Adipocyte (in vitro differentiated cells): ENCODE measurements around the gene CEP131.
"Not testable (repeated sequence)": the region's sequence is repeated elsewhere in the genome, so short reads cannot be mapped to it uniquely, and the experiment has no call there.

Source experiments
- DNase-seq: peaks from one replicate; pipeline ENCODE4 v3.0.0-alpha.2; 2015; ENCODE audit warnings: low read depth
- H3K27me3 ChIP-seq: replicated peaks from 2 replicates; pipeline ENCODE4 v1.7.0; 2013; ENCODE audit warnings: mild to moderate bottlenecking, low read length, moderate library complexity; ENCODE audit not compliant: control insufficient read depth, insufficient read depth
- H3K36me3 ChIP-seq: 2 replicates; pipeline ENCODE4 v1.7.0; 2013; ENCODE audit warnings: low read length, mild to moderate bottlenecking, moderate library complexity; ENCODE audit not compliant: control insufficient read depth, insufficient read depth, severe bottlenecking
- H3K4me1 ChIP-seq: 2 replicates; pipeline ENCODE4 v1.7.0; 2013; ENCODE audit warnings: mild to moderate bottlenecking, low read length, moderate library complexity; ENCODE audit not compliant: control insufficient read depth, insufficient read depth
- H3K4me3 ChIP-seq: 2 replicates; pipeline ENCODE4 v1.7.0; 2013; ENCODE audit warnings: mild to moderate bottlenecking, low read length, moderate library complexity
- H3K9ac ChIP-seq: 2 replicates; pipeline ENCODE4 v1.7.0; 2013; ENCODE audit warnings: mild to moderate bottlenecking, low read length, moderate library complexity
- H3K9me3 ChIP-seq: 2 replicates; pipeline ENCODE4 v1.7.0; 2013; ENCODE audit warnings: mild to moderate bottlenecking, low read length, moderate library complexity; ENCODE audit not compliant: control insufficient read depth

CEP131 gene

GRCh38 chr17:81230043-81230820, 7.5 kb upstream of the CEP131 start:
- Histone ChIP-seq H3K36me3 (peaks cover 38% of the 10 kb centered on the region), H3K4me1 (no peaks in the 10 kb centered on the region), H3K9me3 (peaks cover 3% of the 10 kb centered on the region), H3K9ac (no peak overlapping the region), H3K27me3 (no peaks in the 10 kb centered on the region), H3K4me3 (no peak overlapping the region)
- DNase-seq, result no peak

- Histone ChIP-seq H3K27me3 (no peaks in the 10 kb centered on the region), H3K9ac (no peak overlapping the region), H3K9me3 (peaks cover 3% of the 10 kb centered on the region), H3K36me3 (peaks cover 38% of the 10 kb centered on the region), H3K4me1 (no peaks in the 10 kb centered on the region), H3K4me3 (no peak overlapping the region)
- DNase-seq, result no peak
These were observed 6.8 kb upstream of the CEP131 start for GRCh38 chr17:81229666-81229920.

DNA sequence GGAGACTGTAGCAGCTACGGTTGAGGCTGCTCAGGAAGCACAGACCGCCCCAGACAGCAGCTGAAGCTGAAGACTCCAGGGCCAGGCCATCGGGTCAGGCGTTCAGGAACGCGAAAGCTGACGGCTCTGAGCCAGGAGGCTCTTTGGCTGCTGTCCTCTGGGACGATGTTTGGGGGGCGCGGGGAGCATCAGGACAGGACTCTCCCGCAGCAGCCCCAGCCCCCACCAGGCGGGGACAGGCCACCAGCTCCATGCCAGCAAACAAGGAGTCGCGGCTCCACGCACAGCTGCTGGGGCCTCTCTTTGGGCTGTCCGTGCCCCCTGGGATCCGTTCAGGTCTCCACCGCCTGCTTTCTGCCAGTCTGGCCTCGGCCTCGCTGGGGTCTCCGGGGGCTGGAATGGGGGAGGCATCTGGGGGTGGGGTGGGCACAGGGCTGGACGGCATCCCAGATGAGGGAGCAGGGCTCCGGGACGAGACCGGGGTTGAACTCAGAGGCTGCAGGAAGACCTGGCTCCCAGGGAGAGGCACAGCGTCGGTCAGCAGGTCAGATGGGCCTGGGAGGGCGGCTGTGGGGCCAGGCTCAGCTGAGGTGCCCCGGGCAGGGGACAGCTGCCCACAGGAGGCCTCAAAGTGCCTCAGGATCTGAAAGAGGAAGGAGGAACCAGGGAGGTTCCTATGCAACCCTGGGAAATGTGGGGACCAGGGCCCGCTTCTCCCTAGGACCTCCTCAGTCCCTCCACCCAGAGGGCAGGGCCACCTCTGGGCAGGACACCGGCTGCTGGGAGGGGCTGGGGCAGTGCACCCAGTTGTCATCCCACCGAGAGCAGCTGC, 6.3 kb upstream of the CEP131 start:
- peaks cover 38% of the 10 kb centered on the region for H3K36me3 ChIP-seq
- no peaks in the 10 kb centered on the region for H3K27me3 ChIP-seq
- H3K4me1 ChIP-seq, result no peaks in the 10 kb centered on the region
- no peak overlapping the region for H3K9ac ChIP-seq
- H3K9me3 ChIP-seq, result peaks cover 3% of the 10 kb centered on the region
- H3K4me3 ChIP-seq, result no peak overlapping the region
- no peak for DNase-seq

GRCh38 chr17:81228420-81228819, 5.7 kb upstream of the CEP131 start:
- Histone ChIP-seq H3K9me3 (peaks cover 3% of the 10 kb centered on the region), H3K4me1 (peaks cover 4% of the 10 kb centered on the region)
- DNase-seq, result no peak

GRCh38 chr17:81227630-81228029, 4.9 kb upstream of the CEP131 start:
- H3K4me1 ChIP-seq, DNase-seq, H3K4me3 ChIP-seq, H3K9me3 ChIP-seq, H3K9ac ChIP-seq, H3K27me3 ChIP-seq: not testable (repeated sequence)
- peaks cover 30% of the 10 kb centered on the region for H3K36me3 ChIP-seq

More at GRCh38 chr17:81228420-81228819, 5.7 kb upstream of the CEP131 start:
- Histone ChIP-seq H3K9ac (no peak overlapping the region), H3K27me3 (no peaks in the 10 kb centered on the region), H3K4me3 (no peak overlapping the region), H3K36me3 (peaks cover 38% of the 10 kb centered on the region)

GRCh38 chr17:81223762-81224130, 981 bp upstream of the CEP131 start:
- H3K4me3 ChIP-seq, result peak overlapping the region; percentile 81
- H3K36me3 ChIP-seq, result peaks cover 1% of the 10 kb centered on the region
- DNase-seq, result peak; percentile 2
- H3K27me3 ChIP-seq, result no peaks in the 10 kb centered on the region
- peaks cover 3% of the 10 kb centered on the region for H3K9me3 ChIP-seq
- peak overlapping the region; percentile 52 for H3K9ac ChIP-seq
- peaks cover 13% of the 10 kb centered on the region for H3K4me1 ChIP-seq

DNA sequence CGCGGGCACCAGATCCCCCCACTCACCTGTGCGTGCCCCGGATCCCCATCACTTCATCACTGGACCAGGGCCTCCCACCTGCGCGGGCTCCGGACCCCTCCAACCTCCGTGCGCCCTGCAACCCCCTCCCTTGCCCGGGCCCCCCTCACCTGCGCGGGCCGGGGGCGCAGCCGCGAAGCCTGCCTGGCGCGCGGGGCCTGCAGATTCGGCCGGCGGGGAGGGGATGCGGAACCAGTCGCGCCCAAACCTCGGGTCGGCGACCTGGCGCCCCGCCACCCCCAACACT, 202 bp downstream of the CEP131 start:
- H3K4me3 ChIP-seq, result peak overlapping the region; percentile 82
- DNase-seq, result no peak
- H3K4me1 ChIP-seq, result peaks cover 13% of the 10 kb centered on the region
- H3K36me3 ChIP-seq, result no peaks in the 10 kb centered on the region
- peaks cover 3% of the 10 kb centered on the region for H3K9me3 ChIP-seq
- H3K27me3 ChIP-seq, result no peaks in the 10 kb centered on the region
- H3K9ac ChIP-seq, result peak overlapping the region; percentile 79

- Histone ChIP-seq H3K4me1 (peaks cover 13% of the 10 kb centered on the region), H3K4me3 (peak overlapping the region; percentile 82), H3K36me3 (no peaks in the 10 kb centered on the region), H3K9ac (peak overlapping the region; percentile 79), H3K27me3 (no peaks in the 10 kb centered on the region), H3K9me3 (peaks cover 1% of the 10 kb centered on the region)
- DNase-seq, result peak; percentile 17
These were observed 734 bp downstream of the CEP131 start for GRCh38 chr17:81221842-81222619.

DNA sequence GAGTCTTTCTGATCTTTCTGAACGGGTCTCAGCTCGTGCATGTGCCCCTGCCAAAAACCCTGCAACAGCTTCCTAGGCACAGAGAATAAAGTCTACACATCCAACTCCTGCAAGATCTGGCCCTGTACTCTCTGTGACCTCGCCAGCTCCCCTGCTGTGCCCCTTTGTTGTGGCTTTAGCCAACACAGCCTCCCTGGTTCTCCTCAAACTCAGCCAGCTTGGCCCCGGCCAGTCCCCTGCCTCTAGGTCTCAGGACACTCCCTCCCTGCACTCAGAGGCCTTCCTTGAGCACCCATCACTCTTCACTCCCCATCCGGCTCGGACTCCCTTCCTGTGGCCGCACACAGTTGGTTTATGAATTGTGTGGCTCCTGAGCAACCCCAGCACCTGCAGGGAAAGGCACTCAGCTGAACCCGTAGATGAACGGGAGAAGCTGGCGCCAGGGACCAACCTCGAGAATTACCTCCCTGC, 1.4 kb downstream of the CEP131 start:
- no peaks in the 10 kb centered on the region for H3K27me3 ChIP-seq
- H3K4me3 ChIP-seq, result peak overlapping the region; percentile 82
- no peak for DNase-seq
- no peaks in the 10 kb centered on the region for H3K36me3 ChIP-seq
- no peaks in the 10 kb centered on the region for H3K9me3 ChIP-seq
- H3K9ac ChIP-seq, result no peak overlapping the region
- peaks cover 13% of the 10 kb centered on the region for H3K4me1 ChIP-seq

DNA sequence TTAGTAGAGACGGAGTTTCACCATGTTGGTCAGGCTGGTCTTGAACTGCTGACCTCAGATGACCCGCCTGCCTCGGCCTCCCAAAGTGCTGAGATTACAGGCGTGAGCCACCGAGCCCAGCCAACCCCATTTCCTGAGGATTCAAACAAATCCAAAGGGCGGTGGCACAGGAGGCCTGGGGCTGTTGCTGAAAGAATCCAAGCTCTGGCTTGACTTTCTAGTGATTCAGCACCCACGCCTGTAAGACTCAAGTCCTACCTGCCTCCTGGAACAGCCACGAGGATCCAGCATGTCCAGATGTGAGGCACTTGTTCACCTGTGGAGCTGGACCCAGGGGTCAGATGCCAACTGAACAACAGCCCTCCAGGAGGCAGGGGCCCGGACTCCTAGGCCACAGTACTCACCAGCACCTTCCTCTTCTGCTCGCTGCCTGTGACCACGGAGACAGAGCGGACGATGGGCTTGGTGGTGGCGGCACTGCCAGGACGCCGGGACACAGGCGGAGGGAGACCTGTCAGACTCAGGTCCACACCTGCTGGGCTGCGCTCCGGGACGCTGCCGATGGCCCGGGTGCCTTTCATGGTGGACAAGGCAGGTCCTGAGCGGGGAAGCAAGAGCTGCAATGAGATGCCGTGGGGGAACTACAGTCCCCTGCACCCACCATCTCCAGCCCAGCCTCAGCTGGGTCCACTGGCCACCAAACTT, 3.1 kb downstream of the CEP131 start:
- Histone ChIP-seq H3K36me3 (no peaks in the 10 kb centered on the region), H3K4me1 (peaks cover 13% of the 10 kb centered on the region), H3K9ac (no peak overlapping the region), H3K4me3 (no peak overlapping the region), H3K9me3 (no peaks in the 10 kb centered on the region), H3K27me3 (no peaks in the 10 kb centered on the region)
- DNase-seq, result no peak

DNA sequence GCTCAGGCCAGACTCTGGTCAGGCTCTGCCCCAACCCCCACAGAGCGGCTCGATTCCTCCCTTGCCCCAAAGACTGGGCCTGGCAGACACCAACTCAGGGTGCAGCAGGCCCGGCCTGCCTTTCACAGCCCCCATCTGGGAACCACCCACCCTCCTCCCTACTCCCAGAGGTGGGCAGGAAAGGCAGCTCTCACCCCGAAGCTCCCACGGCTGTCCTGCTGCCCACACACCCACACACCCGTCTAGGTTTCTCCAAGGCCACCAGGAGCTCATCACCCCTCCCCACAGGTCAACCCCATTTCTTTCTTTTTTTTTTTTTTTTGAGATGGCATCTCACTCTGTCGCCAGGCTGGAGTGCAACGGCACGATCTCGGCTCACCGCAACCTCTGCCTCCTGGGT, 3.8 kb downstream of the CEP131 start:
- Histone ChIP-seq H3K9ac (no peak overlapping the region), H3K4me3 (no peak overlapping the region), H3K36me3 (no peaks in the 10 kb centered on the region), H3K4me1 (peaks cover 13% of the 10 kb centered on the region), H3K27me3 (no peaks in the 10 kb centered on the region), H3K9me3 (no peaks in the 10 kb centered on the region)
- DNase-seq, result no peak
